Measurements from ENCODE around the gene C16orf89. TPM values are rescaled to one million over a fixed set of nuclear protein-coding genes. Genes with fewer than 3 reads are reported as not detected.

Gene C16orf89
- total RNA-seq, 6 experiments from 2014 or later = not detected

- Mint-ChIP-seq H3K27me3 (ENCODE audit: insufficient read depth) (peaks cover 9% of the 10 kb centered on the region), H3K4me3 (no peak overlapping the region), H3K36me3 (ENCODE audit: low read depth) (no peaks in the 10 kb centered on the region), H3K9me3 (no peaks in the 10 kb centered on the region), H3K4me1 (ENCODE audit: low read depth) (peaks cover 24% of the 10 kb centered on the region), H3K27ac (no peak overlapping the region)
- no peak; the same call in 1 of the 2 replicates for TF ChIP-seq CTCF (IDR thresholded peaks at IDR 0.05)
- peak; percentile 26 for DNase-seq
Measured at GRCh38 chr16:5042574-5043171, 23.1 kb downstream of the C16orf89 start.

DNA sequence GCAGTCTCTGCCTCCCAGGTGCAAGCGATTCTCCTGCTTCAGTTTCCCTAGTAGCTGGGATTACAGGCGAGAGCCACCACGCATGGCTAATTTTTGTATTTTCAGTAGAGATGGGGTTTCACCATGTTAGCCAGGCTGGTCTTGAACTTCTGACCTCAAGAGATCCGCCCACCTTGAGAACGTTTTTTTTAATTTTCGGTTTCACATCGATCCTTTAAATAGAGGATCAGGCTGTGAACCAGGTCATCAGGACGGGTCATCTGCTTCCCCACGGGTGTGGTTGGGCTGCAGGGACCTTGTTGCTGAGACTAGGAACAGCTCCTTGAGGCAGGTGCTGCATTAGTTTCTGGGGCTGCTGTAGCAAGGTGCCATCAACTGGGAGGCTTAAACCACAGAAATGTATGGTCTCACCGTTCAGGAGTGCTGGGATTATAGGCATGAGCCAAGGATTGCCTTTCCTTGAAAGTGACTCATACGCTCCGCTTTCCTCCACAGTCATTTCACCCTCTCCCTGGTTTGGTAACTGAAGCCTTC is 24.1 kb downstream of the C16orf89 start:
- peaks cover 24% of the 10 kb centered on the region for H3K4me1 Mint-ChIP-seq (ENCODE audit: low read depth)

DNA sequence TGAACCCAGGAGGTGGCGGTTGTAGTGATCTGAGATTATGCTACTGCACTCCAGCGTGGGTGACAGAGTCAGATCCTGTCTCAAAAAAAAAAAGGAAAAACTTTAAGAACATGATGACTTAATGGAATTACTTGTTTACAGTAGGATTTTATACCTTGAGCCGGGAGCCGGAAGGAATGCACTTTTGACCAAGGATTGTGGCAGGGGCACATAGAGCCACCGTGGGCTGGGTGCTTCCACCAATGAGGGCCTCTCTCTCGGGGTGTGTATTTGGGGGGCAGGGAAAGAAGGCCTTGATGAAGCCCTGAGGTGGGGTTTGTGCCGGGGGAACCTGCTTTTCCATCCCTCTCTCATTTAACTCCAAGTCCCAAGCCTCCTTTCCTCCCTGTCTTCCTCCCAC is 25.3 kb downstream of the C16orf89 start:
- Mint-ChIP-seq H3K36me3 (ENCODE audit: low read depth) (no peaks in the 10 kb centered on the region), H3K27me3 (ENCODE audit: insufficient read depth) (peaks cover 9% of the 10 kb centered on the region), H3K4me1 (ENCODE audit: low read depth) (peaks cover 31% of the 10 kb centered on the region), H3K9me3 (no peaks in the 10 kb centered on the region), H3K4me3 (no peak overlapping the region), H3K27ac (no peak overlapping the region)
- no peak for TF ChIP-seq CTCF (IDR thresholded peaks at IDR 0.05)
- no peak for DNase-seq

More for the DNA sequence above, 24.1 kb downstream of the C16orf89 start:
- peaks cover 9% of the 10 kb centered on the region for H3K27me3 Mint-ChIP-seq (ENCODE audit: insufficient read depth)
- H3K36me3 Mint-ChIP-seq (ENCODE audit: low read depth) = no peaks in the 10 kb centered on the region
- TF ChIP-seq CTCF (IDR thresholded peaks at IDR 0.05) = no peak
- no peak overlapping the region for H3K4me3 Mint-ChIP-seq
- H3K27ac Mint-ChIP-seq = no peak overlapping the region
- H3K9me3 Mint-ChIP-seq = no peaks in the 10 kb centered on the region
- peak; percentile 70 for DNase-seq

DNA sequence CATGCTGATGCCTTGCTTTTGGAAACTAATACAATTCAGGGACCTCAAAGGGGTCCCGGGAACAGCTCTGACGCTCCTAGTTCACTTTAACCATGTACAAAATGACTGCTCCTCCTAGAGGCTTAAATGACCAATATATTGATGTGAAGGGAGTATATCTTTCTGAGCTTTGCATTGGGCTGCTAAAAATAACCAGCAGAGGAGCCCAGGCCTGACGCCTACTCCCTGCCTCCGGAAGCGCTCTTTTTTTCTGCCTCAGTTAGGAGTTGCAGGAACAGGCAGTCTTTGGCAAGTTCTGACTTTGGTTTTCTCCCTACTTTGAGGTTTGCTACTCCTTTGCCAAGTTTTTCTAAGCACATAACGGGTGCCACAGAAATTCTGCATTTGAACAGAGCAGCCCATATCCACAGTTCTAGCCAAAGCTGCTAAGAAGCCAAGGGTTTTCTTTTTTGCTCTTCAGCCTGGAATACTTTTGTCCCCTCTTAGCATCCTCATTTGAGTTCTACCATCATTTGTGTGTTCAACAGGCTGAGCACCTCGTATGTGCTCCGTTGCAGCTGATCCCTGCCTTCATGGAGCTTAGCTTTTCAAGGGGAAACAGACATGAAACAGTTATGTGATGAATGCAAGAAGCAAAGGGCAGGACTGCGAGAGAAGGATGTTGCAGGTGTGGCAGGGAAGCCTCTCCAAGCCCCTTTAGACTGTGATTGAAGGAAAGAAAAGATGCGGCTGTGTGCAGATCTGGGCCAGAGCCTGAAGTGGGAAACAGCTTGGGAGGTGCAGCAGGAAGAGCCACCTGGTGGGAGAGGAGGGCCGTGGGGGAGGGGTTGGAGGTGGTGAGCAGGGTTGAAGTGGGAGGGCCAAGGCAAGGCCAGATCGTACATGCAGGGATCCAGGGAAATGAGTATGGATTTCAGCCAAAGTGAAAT is 29.3 kb downstream of the C16orf89 start:
- Mint-ChIP-seq H3K27ac (no peak overlapping the region), H3K4me3 (no peak overlapping the region), H3K36me3 (ENCODE audit: low read depth) (no peaks in the 10 kb centered on the region), H3K9me3 (no peaks in the 10 kb centered on the region), H3K27me3 (ENCODE audit: insufficient read depth) (peaks cover 4% of the 10 kb centered on the region), H3K4me1 (ENCODE audit: low read depth) (peaks cover 34% of the 10 kb centered on the region)
- TF ChIP-seq CTCF (IDR thresholded peaks at IDR 0.05) = no peak
- no peak for DNase-seq

- H3K27ac Mint-ChIP-seq = peak overlapping the region; percentile 6; the same call in 1 of the 2 replicates
- H3K4me3 Mint-ChIP-seq = no peak overlapping the region
- no peak for TF ChIP-seq CTCF (IDR thresholded peaks at IDR 0.05)
Measured at GRCh38 chr16:5035909-5036227, 29.9 kb downstream of the C16orf89 start.

More at GRCh38 chr16:5035909-5036227, 29.9 kb downstream of the C16orf89 start:
- Mint-ChIP-seq H3K27me3 (ENCODE audit: insufficient read depth) (peaks cover under 1% of the 10 kb centered on the region; the same call in 1 of the 2 replicates), H3K36me3 (ENCODE audit: low read depth) (no peaks in the 10 kb centered on the region), H3K9me3 (no peaks in the 10 kb centered on the region), H3K4me1 (ENCODE audit: low read depth) (peaks cover 28% of the 10 kb centered on the region)
- DNase-seq = no peak
